HepG2 (cell line): ENCODE measurements around the gene NEFH. TPM values are rescaled to one million over a fixed set of nuclear protein-coding genes. Genes with fewer than 3 reads are reported as not detected.

Experiments used
- ATAC-seq: fragments of 200-7000 bp; cut with Tn5 transposase; 3 replicates; pipeline ENCODE4 v1.9.1; 2020; ENCODE audit warnings: mild to moderate bottlenecking, moderate library complexity
- BruUV-seq: library from RNA; stranded (reverse); fragments of 400-500 nt; replicated peaks from 2 replicates; lab custom pipeline; 2021; lab: Mats Ljungman, UMichigan
- CTCF ChIA-PET: fragments of 300-600 bp; formaldehyde crosslinking; extraction: SDS; loops from one replicate; lab custom pipeline; 2021; ENCODE audit warnings: low total read pairs, inconsistent platforms, low intra/inter-chr PET ratio; lab: Yijun Ruan, JAX
- POLR2A ChIA-PET: fragments of 350-600 bp; sonication (Branson Sonifier 250); formaldehyde crosslinking; loops from one replicate; lab custom pipeline; 2020; ENCODE audit warnings: antibody characterized with exemption, inconsistent platforms; lab: Yijun Ruan, JAX
- DNase-seq: peaks from one replicate; pipeline ENCODE4 v3.0.0-alpha.2; 2015; ENCODE audit warnings: low spot score
- FAIRE-seq: peaks from 3 replicates; lab custom pipeline; 2011; peaks lifted over from hg19 to GRCh38; lab: Jason Lieb, UNC
- H2AFZ ChIP-seq: one replicate; pipeline ENCODE4 v1.6.1; 2011; ENCODE audit warnings: low read length, inconsistent platforms
- H3K27ac ChIP-seq: fragments of 300-600 bp; 3 replicates; pipeline ENCODE4 v1.8.0; 2011; ENCODE audit warnings: mixed run types, mild to moderate bottlenecking, mixed read lengths, low read length, inconsistent platforms; ENCODE audit not compliant: insufficient read depth; ENCODE audit errors: extremely low read length
- H3K27me3 ChIP-seq, 2 experiments: fragments of 200-600 bp in 1 of 2; 2 replicates in 1 of 2; 3 replicates in 1 of 2; pipeline versions ENCODE4 v1.6.0 to v1.8.0; 2011; ENCODE audit warnings: low read length in 2 of 2, mild to moderate bottlenecking in 2 of 2, moderate library complexity in 2 of 2, inconsistent platforms in 1 of 2; ENCODE audit not compliant: insufficient read depth in 2 of 2, control insufficient read depth in 1 of 2
- H3K36me3 ChIP-seq, 2 experiments: fragments of 200-600 bp in 1 of 2; replicated peaks in 1 of 2; 2 replicates in 1 of 2; 3 replicates in 1 of 2; pipeline versions ENCODE4 v1.5.1 to v1.8.0; 2011; ENCODE audit warnings: low read length in 2 of 2, inconsistent platforms in 1 of 2; ENCODE audit not compliant: insufficient read depth in 2 of 2, control insufficient read depth in 1 of 2
- H3K4me1 ChIP-seq: 2 replicates; pipeline ENCODE4 v1.5.1; 2012; ENCODE audit warnings: low read length, inconsistent platforms; ENCODE audit not compliant: insufficient read depth
- H3K4me2 ChIP-seq: 2 replicates; pipeline ENCODE4 v1.6.0; 2011; ENCODE audit warnings: low read depth, low read length, inconsistent platforms
- H3K4me3 ChIP-seq, 3 experiments: fragments of 200-600 bp in 1 of 3; sonication (generic), shearing (Covaris generic) in 1 of 3; replicated peaks in 1 of 3; 2 replicates each; pipeline ENCODE4 v1.5.1; 2011 to 2016; ENCODE audit warnings: low read length in 3 of 3, inconsistent platforms in 2 of 3, low read depth in 2 of 3, mild to moderate bottlenecking in 2 of 3, control low read depth in 1 of 3, mixed read lengths in 1 of 3; ENCODE audit not compliant: insufficient read depth in 1 of 3
- H3K79me2 ChIP-seq: one replicate; pipeline ENCODE4 v1.6.1; 2011; ENCODE audit warnings: low read length, inconsistent platforms; ENCODE audit not compliant: insufficient read depth
- H3K9ac ChIP-seq: 2 replicates; pipeline ENCODE4 v1.6.0; 2011; ENCODE audit warnings: mild to moderate bottlenecking, low read depth, low read length, inconsistent platforms; ENCODE audit not compliant: insufficient read depth
- H3K9me3 ChIP-seq: 2 replicates; pipeline ENCODE4 v1.5.1; 2012; ENCODE audit warnings: mild to moderate bottlenecking, low read length
- H4K20me1 ChIP-seq: 2 replicates; pipeline ENCODE4 v1.6.0; 2011; ENCODE audit warnings: inconsistent platforms, mild to moderate bottlenecking, low read length, moderate library complexity; ENCODE audit not compliant: insufficient read depth
- ATF7 ChIP-seq, 2 experiments: fragments of 450-650 bp in 1 of 2; sonication (generic) in 1 of 2; formaldehyde crosslinking in 1 of 2; IDR thresholded peaks; 2 replicates each; pipeline versions ENCODE4 v1.4.0 to v1.6.1; 2016 to 2020; ENCODE audit warnings: antibody characterized with exemption in 1 of 2, mild to moderate bottlenecking in 1 of 2, missing genetic modification reagents in 1 of 2
- DZIP1 ChIP-seq: sonication (generic); formaldehyde crosslinking; IDR thresholded peaks from 2 replicates; pipeline ENCODE4 v1.5.0; 2020; ENCODE audit warnings: mild to moderate bottlenecking, missing genetic modification reagents
- FIP1L1 ChIP-seq: fragments of 200-400 bp; formaldehyde crosslinking; IDR thresholded peaks from 2 replicates; pipeline ENCODE4 v1.6.1; 2018; ENCODE audit warnings: low read depth, mild to moderate bottlenecking, low read length, moderate library complexity, borderline replicate concordance; ENCODE audit not compliant: insufficient read depth
- HNRNPLL ChIP-seq: fragments of 200-400 bp; formaldehyde crosslinking; IDR thresholded peaks from 2 replicates; pipeline ENCODE4 v1.6.1; 2017; ENCODE audit warnings: mild to moderate bottlenecking, low read depth, low read length; ENCODE audit not compliant: poor library complexity, severe bottlenecking
- PHF5A ChIP-seq: IDR thresholded peaks from one replicate; pipeline ENCODE4 v1.6.1; 2018; ENCODE audit warnings: low read depth, missing genetic modification reagents; ENCODE audit not compliant: unreplicated experiment
- SAFB2 ChIP-seq: sonication (generic); formaldehyde crosslinking; IDR thresholded peaks from 2 replicates; pipeline ENCODE4 v1.5.1; 2020; ENCODE audit warnings: missing genetic modification reagents, low read depth, mild to moderate bottlenecking, borderline replicate concordance
- ZBTB37 ChIP-seq: sonication (generic); formaldehyde crosslinking; IDR thresholded peaks from 2 replicates; pipeline ENCODE4 v1.4.0; 2020; ENCODE audit warnings: mild to moderate bottlenecking, missing genetic modification reagents
- ZNF12 ChIP-seq: sonication (generic); formaldehyde crosslinking; IDR thresholded peaks from 2 replicates; pipeline ENCODE4 v1.5.0; 2020; ENCODE audit warnings: missing genetic modification reagents
- ZNF274 ChIP-seq: sonication (generic); formaldehyde crosslinking; IDR thresholded peaks from 2 replicates; pipeline ENCODE4 v1.5.1; 2020; ENCODE audit warnings: mild to moderate bottlenecking, missing genetic modification reagents
- ZNF780A ChIP-seq: sonication (generic); formaldehyde crosslinking; IDR thresholded peaks from 2 replicates; pipeline ENCODE4 v1.8.0; 2022; ENCODE audit warnings: mild to moderate bottlenecking, missing genetic modification reagents, moderate library complexity
- ZNF781 ChIP-seq: sonication (generic); formaldehyde crosslinking; IDR thresholded peaks from 2 replicates; pipeline ENCODE4 v1.5.1; 2020; ENCODE audit warnings: borderline replicate concordance, mild to moderate bottlenecking, missing genetic modification reagents; ENCODE audit errors: not compliant biosample characterization
- WGBS: methylation state at CpG from one replicate; pipeline ENCODE4 v1.1.6; 2017; ENCODE audit warnings: low lambda C conversion rate; 5-methylcytosine and 5-hydroxymethylcytosine counted together
- in situ Hi-C: cut with HindIII; loops from 2 replicates; pipeline ENCODE4 v1.10.0; 2017; ENCODE audit warnings: low pct_unique_long_range_greater_than_20kb; ENCODE audit not compliant: extremely low pct_ligation_motif_present
- intact Hi-C: fragments of 100-400 bp; cut with micrococcal nuclease; formaldehyde crosslinking; loops from one replicate; pipeline ENCODE4 v1.10.0; 2022; ENCODE audit not compliant: unreplicated experiment
- polyA plus RNA-seq, 8 experiments: library from polyadenylated mRNA; depleted of rRNA in 3 of 8; stranded (reverse) in 7 of 8; unstranded in 1 of 8; fragments of >200 nt; fragmentation: Illumina TruSeq in 4 of 8; extraction: Trizol in 4 of 8; gene quantifications; 2 replicates each; pipeline versions ENCODE4 v1.2.1 to v1.2.3, GENCODE V29; 2011 to 2016; ENCODE audit warnings: low read depth in 4 of 8, missing spikeins in 1 of 8, mixed read lengths in 1 of 8; ENCODE audit not compliant: insufficient read depth in 1 of 8
- total RNA-seq, 5 experiments: library from RNA; depleted of rRNA; stranded (reverse); fragments of >200 nt; fragmentation: Illumina TruSeq; extraction: Trizol; gene quantifications; 2 replicates each; pipeline ENCODE4 v1.2.3, GENCODE V29; 2016; ENCODE audit warnings: low read depth in 1 of 5
- TF ChIP-seq, protein P1 (sequence below): IDR thresholded peaks from 2 replicates; pipeline ENCODE4 v1.6.1; 2012; ENCODE audit warnings: inconsistent platforms
- TF ChIP-seq, protein P2 (sequence below): sonication (generic); formaldehyde crosslinking; IDR thresholded peaks from 2 replicates; pipeline ENCODE4 v1.5.0; 2020; ENCODE audit warnings: mild to moderate bottlenecking, missing genetic modification reagents, borderline replicate concordance
- TF ChIP-seq, protein P3 (sequence below): sonication (generic); formaldehyde crosslinking; IDR thresholded peaks from 2 replicates; pipeline ENCODE4 v1.4.0; 2020; ENCODE audit warnings: mild to moderate bottlenecking, missing genetic modification reagents
- TF ChIP-seq, protein P4 (sequence below): sonication (generic); formaldehyde crosslinking; IDR thresholded peaks from 2 replicates; pipeline ENCODE4 v1.9.0; 2021; ENCODE audit warnings: missing genetic modification reagents, mild to moderate bottlenecking, borderline replicate concordance

Gene NEFH
- total and polyA plus RNA-seq, 2 of the 13 experiments (the other 11 are each of a cell fraction or from before 2014, with no cell fraction given) = not detected

GRCh38 chr22:29433856-29434255 is 46.2 kb upstream of the NEFH start:
- in situ Hi-C loops (no loop called here), intact Hi-C loops (no loop called here)
- Histone ChIP-seq H3K27me3 (peaks cover 0 to 30% of the 10 kb centered on the region in 2 experiments; a peak in 4 of 5 replicates), H3K27ac (no peak overlapping the region), H3K4me2 (no peak overlapping the region), H4K20me1 (no peaks in the 10 kb centered on the region), H3K79me2 (no peaks in the 10 kb centered on the region), H3K9ac (no peak overlapping the region), H3K36me3 (no peaks in the 10 kb centered on the region), H3K4me1 (no peaks in the 10 kb centered on the region), H2AFZ (no peak overlapping the region), H3K9me3 (no peaks in the 10 kb centered on the region), H3K4me3 (no peak overlapping the region)
- CTCF ChIA-PET = no interaction called here
- POLR2A ChIA-PET = no interaction called here
- no TSS peak for BruUV-seq
- no peak for DNase-seq
- no peak for ATAC-seq
- 72% methylated on average over 3 of the region's 3 CpGs for WGBS
- FAIRE-seq = no peak
- TF ChIP-seq ZNF781 (no peak), PHF5A (CRISPR knock-in tag) (no peak), ATF7 (IDR thresholded peaks at IDR 0.05) (no peak), ATF7 (CRISPR knock-in tag; IDR thresholded peaks at IDR 0.05) (no peak), ZNF274 (CRISPR knock-in tag) (no peak), ZBTB37 (CRISPR knock-in tag) (no peak), ZNF780A (CRISPR knock-in tag) (no peak), HNRNPLL (no peak), SAFB2 (CRISPR knock-in tag) (no peak), FIP1L1 (no peak), DZIP1 (CRISPR knock-in tag) (no peak), ZNF12 (no peak)
- TF ChIP-seq, protein P1, sequence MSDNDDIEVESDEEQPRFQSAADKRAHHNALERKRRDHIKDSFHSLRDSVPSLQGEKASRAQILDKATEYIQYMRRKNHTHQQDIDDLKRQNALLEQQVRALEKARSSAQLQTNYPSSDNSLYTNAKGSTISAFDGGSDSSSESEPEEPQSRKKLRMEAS = no peak
- TF ChIP-seq, protein P2, sequence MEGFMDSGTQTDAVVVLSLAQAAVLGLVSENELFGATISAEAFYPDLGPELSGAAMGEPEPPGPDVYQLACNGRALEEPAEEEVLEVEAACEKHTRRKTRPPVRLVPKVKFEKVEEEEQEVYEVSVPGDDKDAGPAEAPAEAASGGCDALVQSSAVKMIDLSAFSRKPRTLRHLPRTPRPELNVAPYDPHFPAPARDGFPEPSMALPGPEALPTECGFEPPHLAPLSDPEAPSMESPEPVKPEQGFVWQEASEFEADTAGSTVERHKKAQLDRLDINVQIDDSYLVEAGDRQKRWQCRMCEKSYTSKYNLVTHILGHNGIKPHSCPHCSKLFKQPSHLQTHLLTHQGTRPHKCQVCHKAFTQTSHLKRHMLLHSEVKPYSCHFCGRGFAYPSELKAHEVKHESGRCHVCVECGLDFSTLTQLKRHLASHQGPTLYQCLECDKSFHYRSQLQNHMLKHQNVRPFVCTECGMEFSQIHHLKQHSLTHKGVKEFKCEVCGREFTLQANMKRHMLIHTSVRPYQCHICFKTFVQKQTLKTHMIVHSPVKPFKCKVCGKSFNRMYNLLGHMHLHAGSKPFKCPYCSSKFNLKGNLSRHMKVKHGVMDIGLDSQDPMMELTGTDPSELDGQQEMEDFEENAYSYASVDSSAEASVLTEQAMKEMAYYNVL = no peak
- TF ChIP-seq, protein P3, sequence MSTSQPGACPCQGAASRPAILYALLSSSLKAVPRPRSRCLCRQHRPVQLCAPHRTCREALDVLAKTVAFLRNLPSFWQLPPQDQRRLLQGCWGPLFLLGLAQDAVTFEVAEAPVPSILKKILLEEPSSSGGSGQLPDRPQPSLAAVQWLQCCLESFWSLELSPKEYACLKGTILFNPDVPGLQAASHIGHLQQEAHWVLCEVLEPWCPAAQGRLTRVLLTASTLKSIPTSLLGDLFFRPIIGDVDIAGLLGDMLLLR (CRISPR knock-in tag) = no peak
- TF ChIP-seq, protein P4, sequence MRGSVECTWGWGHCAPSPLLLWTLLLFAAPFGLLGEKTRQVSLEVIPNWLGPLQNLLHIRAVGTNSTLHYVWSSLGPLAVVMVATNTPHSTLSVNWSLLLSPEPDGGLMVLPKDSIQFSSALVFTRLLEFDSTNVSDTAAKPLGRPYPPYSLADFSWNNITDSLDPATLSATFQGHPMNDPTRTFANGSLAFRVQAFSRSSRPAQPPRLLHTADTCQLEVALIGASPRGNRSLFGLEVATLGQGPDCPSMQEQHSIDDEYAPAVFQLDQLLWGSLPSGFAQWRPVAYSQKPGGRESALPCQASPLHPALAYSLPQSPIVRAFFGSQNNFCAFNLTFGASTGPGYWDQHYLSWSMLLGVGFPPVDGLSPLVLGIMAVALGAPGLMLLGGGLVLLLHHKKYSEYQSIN (CRISPR knock-in tag) = no peak
